Upper lobe of left lung (tissue), 4 donors: Measurements from ENCODE around the gene TMC3.

Experiments used
- POLR2A ChIP-seq, 4 donors: fragments of 450-650 bp; IDR thresholded peaks; one replicate each; pipeline ENCODE4 v1.5.1; 2016 to 2017; ENCODE audit warnings: antibody characterized with exemption in 4 of 4, mild to moderate bottlenecking in 2 of 4
- TF ChIP-seq, protein P1 (sequence below), 6 experiments: fragments of 450-650 bp in 4 of 6; fragments of 200-600 bp in 2 of 6; sonication (generic) in 2 of 6; IDR thresholded peaks; one replicate each; pipeline ENCODE4 v1.5.1; 2016 to 2019; ENCODE audit warnings: antibody characterized with exemption in 6 of 6

- TF ChIP-seq, protein P1, sequence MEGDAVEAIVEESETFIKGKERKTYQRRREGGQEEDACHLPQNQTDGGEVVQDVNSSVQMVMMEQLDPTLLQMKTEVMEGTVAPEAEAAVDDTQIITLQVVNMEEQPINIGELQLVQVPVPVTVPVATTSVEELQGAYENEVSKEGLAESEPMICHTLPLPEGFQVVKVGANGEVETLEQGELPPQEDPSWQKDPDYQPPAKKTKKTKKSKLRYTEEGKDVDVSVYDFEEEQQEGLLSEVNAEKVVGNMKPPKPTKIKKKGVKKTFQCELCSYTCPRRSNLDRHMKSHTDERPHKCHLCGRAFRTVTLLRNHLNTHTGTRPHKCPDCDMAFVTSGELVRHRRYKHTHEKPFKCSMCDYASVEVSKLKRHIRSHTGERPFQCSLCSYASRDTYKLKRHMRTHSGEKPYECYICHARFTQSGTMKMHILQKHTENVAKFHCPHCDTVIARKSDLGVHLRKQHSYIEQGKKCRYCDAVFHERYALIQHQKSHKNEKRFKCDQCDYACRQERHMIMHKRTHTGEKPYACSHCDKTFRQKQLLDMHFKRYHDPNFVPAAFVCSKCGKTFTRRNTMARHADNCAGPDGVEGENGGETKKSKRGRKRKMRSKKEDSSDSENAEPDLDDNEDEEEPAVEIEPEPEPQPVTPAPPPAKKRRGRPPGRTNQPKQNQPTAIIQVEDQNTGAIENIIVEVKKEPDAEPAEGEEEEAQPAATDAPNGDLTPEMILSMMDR (IDR thresholded peaks at IDR 0.05): no peak
- TF ChIP-seq POLR2A (IDR thresholded peaks at IDR 0.05): no peak
Measured at GRCh38 chr15:81310480-81310879, 63.5 kb downstream of the TMC3 start.
